Ishikawa (cell line): ENCODE results near the gene BAG1.

Experiments
- CEBPB ChIP-seq: IDR thresholded peaks from 2 replicates; pipeline ENCODE4 v1.6.1; 2012
- FOXM1 ChIP-seq: IDR thresholded peaks from 2 replicates; pipeline ENCODE4 v1.6.1; 2012; ENCODE audit warnings: low read depth, borderline replicate concordance
- MAX ChIP-seq: IDR thresholded peaks from 2 replicates; pipeline ENCODE4 v1.6.1; 2012
- TEAD4 ChIP-seq: IDR thresholded peaks from 2 replicates; pipeline ENCODE4 v1.6.1; 2012

- TF ChIP-seq MAX: no peak
- TF ChIP-seq CEBPB: no peak
- TF ChIP-seq FOXM1: no peak
- TF ChIP-seq TEAD4: no peak
Observed at GRCh38 chr9:33250458-33250995, 14.0 kb downstream of the BAG1 start.
